HEK293T (cell line): ENCODE results near the gene CLEC20A.

Source experiments
- L3MBTL2 ChIP-seq: fragments of 450-650 bp; conservative IDR thresholded peaks from 2 replicates; pipeline ENCODE4 v1.6.1; 2016; ENCODE audit warnings: mild to moderate bottlenecking
- NFRKB ChIP-seq: fragments of 450-650 bp; IDR thresholded peaks from 2 replicates; pipeline ENCODE4 v1.6.1; 2016; ENCODE audit warnings: mild to moderate bottlenecking, moderate library complexity
- SP1 ChIP-seq: fragments of 450-650 bp; IDR thresholded peaks from 2 replicates; pipeline ENCODE4 v1.6.1; 2017

GRCh38 chr1:178442925-178443324, 53.8 kb downstream of the CLEC20A start:
- TF ChIP-seq NFRKB (no peak), L3MBTL2 (no peak), SP1 (no peak)
